Measurements from ENCODE around the gene BACH2. TPM values are rescaled to one million over a fixed set of nuclear protein-coding genes. Genes with fewer than 3 reads are reported as not detected.
"Not testable (repeated sequence)": the region's sequence is repeated elsewhere in the genome, so short reads cannot be mapped to it uniquely, and the experiment has no call there.

Gene BACH2
- total and polyA plus RNA-seq, 10 of the 15 experiments (the other 5 are each of a cell fraction or from before 2014, with no cell fraction given): 0.03 to 0.28 (median 0.04) TPM; not detected in 3

DNA sequence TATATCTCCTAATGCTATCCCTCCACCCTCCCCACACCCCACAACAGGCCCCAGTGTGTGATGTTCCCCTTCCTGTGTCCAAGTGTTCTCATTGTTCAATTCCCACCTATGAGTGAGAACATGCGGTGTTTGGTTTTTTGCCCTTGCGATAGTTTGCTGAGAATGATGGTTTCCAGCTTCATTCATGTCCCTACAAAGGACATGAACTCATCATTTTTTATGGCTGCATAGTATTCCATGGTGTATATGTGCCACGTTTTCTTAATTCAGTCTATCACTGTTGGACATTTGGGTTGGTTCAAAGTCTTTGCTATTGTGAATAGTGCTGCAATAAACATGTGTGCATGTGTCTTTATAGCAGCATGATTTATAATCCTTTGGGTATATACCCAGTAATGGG lies 163.0 kb downstream of the BACH2 start:
- H3K27ac ChIP-seq (ENCODE audit: control insufficient read depth, insufficient read depth); H3K9ac ChIP-seq (ENCODE audit: control insufficient read depth, insufficient read depth, low read length); ATAC-seq; H3K4me1 ChIP-seq (ENCODE audit: control insufficient read depth, insufficient read depth, low read length); H3K36me3 ChIP-seq (ENCODE audit: control insufficient read depth in 2 of 2, insufficient read depth in 2 of 2, low read length in 1 of 2); CTCF ChIA-PET; intact Hi-C loops (cut with micrococcal nuclease; ENCODE audit: unreplicated experiment); FAIRE-seq; RAD21 ChIA-PET (ENCODE audit: unreplicated experiment); DNase-seq (ENCODE audit: low read depth, low spot score); H3K4me2 ChIP-seq (ENCODE audit: control insufficient read depth, insufficient read depth); H3K79me2 ChIP-seq (ENCODE audit: control insufficient read depth, insufficient read depth, low read length); H3K27me3 ChIP-seq (replicated peaks in 1 of 2; ENCODE audit: control insufficient read depth in 2 of 2, insufficient read depth in 2 of 2, low read length in 1 of 2); H3K9me3 ChIP-seq (replicated peaks; ENCODE audit: control insufficient read depth, insufficient read depth, low read length); H2AFZ ChIP-seq (ENCODE audit: control insufficient read depth, low read depth, low read length); H4K20me1 ChIP-seq (ENCODE audit: control insufficient read depth, insufficient read depth); H3K4me3 ChIP-seq; SMC1A ChIA-PET (ENCODE audit: uncharacterized antibody, unreplicated experiment); in situ Hi-C loops (cut with MboI); BruUV-seq (replicated peaks); POLR2A ChIA-PET: not testable (repeated sequence)
- 47% methylated on average over 3 of the region's 3 CpGs for WGBS (ENCODE audit: insufficient coverage, insufficient replicate concordance, low lambda C conversion rate, missing lambda C conversion rate)

DNA sequence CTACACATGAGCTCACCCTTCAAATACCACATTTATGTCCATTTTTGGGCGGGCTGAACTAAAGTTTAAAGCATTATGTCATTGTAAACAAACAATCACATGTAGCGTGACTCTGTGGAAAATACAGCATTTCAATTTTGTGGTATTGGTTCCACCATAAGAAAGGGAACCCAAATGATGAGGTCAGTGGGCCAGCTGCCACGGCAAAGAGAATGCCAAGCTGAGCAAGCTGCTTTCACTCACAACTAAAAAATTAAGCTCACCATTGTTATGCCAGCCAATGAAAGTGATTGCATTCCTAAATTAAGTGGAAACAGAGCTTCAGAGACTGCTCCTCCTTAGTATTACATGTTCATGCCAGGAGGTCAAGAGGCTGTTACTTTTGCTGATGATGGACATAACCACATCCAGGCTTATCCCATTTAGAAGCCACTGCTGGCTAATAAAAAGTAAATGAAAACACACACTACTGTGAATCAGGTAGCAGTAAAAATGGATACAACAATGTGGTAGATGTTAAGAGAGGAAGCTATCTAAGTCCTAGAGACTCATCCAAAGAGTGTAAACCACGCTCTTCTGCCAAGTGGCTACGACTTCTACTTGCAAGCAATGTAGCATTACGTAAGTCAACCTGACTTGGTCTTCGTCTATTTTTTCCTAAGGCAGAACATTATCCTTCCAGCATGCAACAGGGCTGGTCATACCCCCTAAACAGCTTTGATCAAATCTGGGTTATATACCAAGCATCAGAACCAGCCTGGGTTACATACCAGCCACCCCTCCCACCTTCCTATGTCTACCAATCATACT lies 164.8 kb downstream of the BACH2 start:
- FAIRE-seq (no peak), DNase-seq (ENCODE audit: low read depth, low spot score) (no peak), ATAC-seq (no peak)
- H3K9ac ChIP-seq (ENCODE audit: control insufficient read depth, insufficient read depth, low read length): no peak overlapping the region
- SMC1A ChIA-PET (ENCODE audit: uncharacterized antibody, unreplicated experiment): interaction anchor here (0.6 to 0.7 kb wide), 2 partner anchors 11 to 820 kb away, joined by 3 read pairs; no protein-coding TSS in a partner anchor
- intact Hi-C loops (cut with micrococcal nuclease; ENCODE audit: unreplicated experiment): no loop called here
- no peak overlapping the region for H3K4me2 ChIP-seq (ENCODE audit: control insufficient read depth, insufficient read depth)
- no peaks in the 10 kb centered on the region for H4K20me1 ChIP-seq (ENCODE audit: control insufficient read depth, insufficient read depth)
- WGBS (ENCODE audit: insufficient coverage, insufficient replicate concordance, low lambda C conversion rate, missing lambda C conversion rate): 8% methylated on average over 7 of the region's 7 CpGs
- no peaks in the 10 kb centered on the region for H3K9me3 ChIP-seq (replicated peaks; ENCODE audit: control insufficient read depth, insufficient read depth, low read length)
- no peaks in the 10 kb centered on the region; a peak in 2 of 4 replicates for H3K27me3 ChIP-seq (replicated peaks in 1 of 2; ENCODE audit: control insufficient read depth in 2 of 2, insufficient read depth in 2 of 2, low read length in 1 of 2)
- TF ChIP-seq, protein P1, sequence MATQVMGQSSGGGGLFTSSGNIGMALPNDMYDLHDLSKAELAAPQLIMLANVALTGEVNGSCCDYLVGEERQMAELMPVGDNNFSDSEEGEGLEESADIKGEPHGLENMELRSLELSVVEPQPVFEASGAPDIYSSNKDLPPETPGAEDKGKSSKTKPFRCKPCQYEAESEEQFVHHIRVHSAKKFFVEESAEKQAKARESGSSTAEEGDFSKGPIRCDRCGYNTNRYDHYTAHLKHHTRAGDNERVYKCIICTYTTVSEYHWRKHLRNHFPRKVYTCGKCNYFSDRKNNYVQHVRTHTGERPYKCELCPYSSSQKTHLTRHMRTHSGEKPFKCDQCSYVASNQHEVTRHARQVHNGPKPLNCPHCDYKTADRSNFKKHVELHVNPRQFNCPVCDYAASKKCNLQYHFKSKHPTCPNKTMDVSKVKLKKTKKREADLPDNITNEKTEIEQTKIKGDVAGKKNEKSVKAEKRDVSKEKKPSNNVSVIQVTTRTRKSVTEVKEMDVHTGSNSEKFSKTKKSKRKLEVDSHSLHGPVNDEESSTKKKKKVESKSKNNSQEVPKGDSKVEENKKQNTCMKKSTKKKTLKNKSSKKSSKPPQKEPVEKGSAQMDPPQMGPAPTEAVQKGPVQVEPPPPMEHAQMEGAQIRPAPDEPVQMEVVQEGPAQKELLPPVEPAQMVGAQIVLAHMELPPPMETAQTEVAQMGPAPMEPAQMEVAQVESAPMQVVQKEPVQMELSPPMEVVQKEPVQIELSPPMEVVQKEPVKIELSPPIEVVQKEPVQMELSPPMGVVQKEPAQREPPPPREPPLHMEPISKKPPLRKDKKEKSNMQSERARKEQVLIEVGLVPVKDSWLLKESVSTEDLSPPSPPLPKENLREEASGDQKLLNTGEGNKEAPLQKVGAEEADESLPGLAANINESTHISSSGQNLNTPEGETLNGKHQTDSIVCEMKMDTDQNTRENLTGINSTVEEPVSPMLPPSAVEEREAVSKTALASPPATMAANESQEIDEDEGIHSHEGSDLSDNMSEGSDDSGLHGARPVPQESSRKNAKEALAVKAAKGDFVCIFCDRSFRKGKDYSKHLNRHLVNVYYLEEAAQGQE (IDR thresholded peaks at IDR 0.05; ENCODE audit: low read depth, low read length): no peak
- TF ChIP-seq SIX5 (IDR thresholded peaks at IDR 0.05; ENCODE audit: low read depth, low read length, severe bottlenecking) (no peak), GABPA (IDR thresholded peaks at IDR 0.05; ENCODE audit: low read depth) (no peak), RUNX3 (IDR thresholded peaks at IDR 0.05; ENCODE audit: low read length) (no peak)
- no peak overlapping the region for H3K27ac ChIP-seq (ENCODE audit: control insufficient read depth, insufficient read depth)
- RAD21 ChIA-PET (ENCODE audit: unreplicated experiment): no interaction called here
- POLR2A ChIA-PET: no interaction called here
- H3K4me1 ChIP-seq (ENCODE audit: control insufficient read depth, insufficient read depth, low read length): no peaks in the 10 kb centered on the region
- CTCF ChIA-PET: no interaction called here
- in situ Hi-C loops (cut with MboI): no loop called here
- no TSS peak for BruUV-seq (replicated peaks)
- no peaks in the 10 kb centered on the region for H3K79me2 ChIP-seq (ENCODE audit: control insufficient read depth, insufficient read depth, low read length)
- no peak overlapping the region for H2AFZ ChIP-seq (ENCODE audit: control insufficient read depth, low read depth, low read length)
- H3K36me3 ChIP-seq (ENCODE audit: control insufficient read depth in 2 of 2, insufficient read depth in 2 of 2, low read length in 1 of 2): no peaks in the 10 kb centered on the region
- H3K4me3 ChIP-seq: no peak overlapping the region
